ENCODE data around the gene PTPRH.
"Not testable (repeated sequence)": the region's sequence is repeated elsewhere in the genome, so short reads cannot be mapped to it uniquely, and the experiment has no call there.

Gene PTPRH

DNA sequence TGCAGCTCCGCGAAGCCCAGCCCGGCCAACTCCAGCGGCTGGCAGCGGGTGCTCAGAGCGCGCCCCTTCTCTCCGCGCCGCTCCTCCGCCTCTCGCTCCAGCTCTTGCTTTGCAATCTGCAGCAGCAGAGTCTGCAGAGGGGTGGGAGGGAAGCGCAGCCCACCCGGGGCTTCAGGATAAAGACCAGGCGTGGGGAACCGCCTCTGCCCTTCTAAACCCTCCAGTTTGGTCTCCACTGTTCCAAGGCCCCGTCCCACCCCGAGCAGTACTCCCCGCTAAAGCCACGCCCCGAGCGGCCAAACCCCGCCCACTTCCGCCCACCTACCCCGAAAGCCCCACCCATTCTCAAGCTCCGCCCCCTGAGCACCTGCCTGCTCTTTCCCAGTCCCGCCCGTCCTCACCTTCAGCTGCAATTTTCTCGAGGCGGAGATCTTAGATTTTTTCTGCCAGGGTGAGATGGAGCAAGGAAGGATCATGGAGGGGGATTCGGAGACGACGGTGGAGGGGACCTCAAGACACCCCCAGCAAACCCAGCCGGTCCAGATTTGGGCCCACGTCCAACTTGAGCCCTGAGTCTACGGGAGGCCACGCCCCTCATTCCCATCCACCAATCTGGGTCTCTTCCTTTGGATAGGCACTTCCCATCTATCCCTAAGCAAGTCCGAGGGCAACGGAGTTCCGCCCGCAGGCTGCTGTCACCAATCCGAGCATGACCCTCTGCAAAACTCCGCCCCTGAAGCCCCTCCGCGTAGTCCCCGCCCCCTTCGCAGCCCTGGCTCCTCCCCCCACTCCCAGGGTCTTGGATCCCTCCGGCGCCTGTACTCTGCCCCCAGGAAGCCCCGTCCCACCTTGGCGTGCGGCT, 52.9 kb downstream of the PTPRH start:
- H3K4me3 ChIP-seq (ENCODE audit: low read depth, low read length) = no peak overlapping the region; the same call in 1 of the 2 replicates
- no peak for TF ChIP-seq CTCF (IDR thresholded peaks at IDR 0.05; ENCODE audit: low read depth, low read length, missing control alignments)
- DNase-seq (ENCODE audit: low read depth) = no peak

DNA sequence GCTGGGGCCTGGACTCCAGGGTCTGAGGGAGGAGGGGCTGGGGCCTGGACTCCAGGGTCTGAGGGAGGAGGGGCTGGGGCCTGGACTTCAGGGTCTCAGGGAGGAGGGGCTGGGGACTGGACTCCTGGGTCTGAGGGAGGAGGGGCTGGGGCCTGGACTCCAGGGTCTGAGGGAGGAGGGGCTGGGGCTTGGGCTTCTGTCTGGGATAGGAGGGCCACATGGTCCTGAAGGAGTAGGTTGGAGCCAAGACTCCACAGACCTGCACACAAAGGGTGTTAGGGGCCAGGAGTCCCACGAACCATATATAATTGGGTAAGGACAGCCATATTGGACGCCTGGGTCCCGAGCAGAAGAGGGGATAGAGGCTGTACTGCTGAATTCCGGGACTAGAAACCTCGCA, 53.5 kb downstream of the PTPRH start:
- not testable (repeated sequence) for DNase-seq (ENCODE audit: low read depth); H3K4me3 ChIP-seq (ENCODE audit: low read depth, low read length)

GRCh38 chr19:55153652-55154264, 55.5 kb downstream of the PTPRH start:
- no peak for DNase-seq (ENCODE audit: low read depth)
- no peak overlapping the region for H3K4me3 ChIP-seq (ENCODE audit: low read depth, low read length)
- TF ChIP-seq CTCF (IDR thresholded peaks at IDR 0.05; ENCODE audit: low read depth, low read length, missing control alignments) = no peak

DNA sequence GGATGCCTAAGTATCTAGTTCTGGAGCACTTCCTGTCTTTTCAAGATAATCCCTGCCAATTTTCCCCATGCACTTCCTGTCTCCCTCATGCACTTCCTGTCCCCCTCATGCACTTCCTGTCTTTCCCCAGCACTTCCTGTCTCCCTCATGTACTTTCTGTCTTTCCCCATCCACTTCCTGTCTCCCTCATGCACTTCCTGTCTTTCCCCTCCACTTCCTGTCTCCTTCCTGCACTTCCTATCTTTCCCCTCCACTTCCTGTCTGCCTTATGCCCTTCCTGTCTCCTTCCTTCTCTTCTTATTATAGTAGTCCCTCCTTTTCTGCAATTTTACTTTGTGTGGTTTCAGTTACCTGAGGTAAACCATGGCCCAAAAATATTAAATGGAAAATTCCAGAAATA, 57.3 kb downstream of the PTPRH start:
- DNase-seq (ENCODE audit: low read depth) = no peak
- no peak overlapping the region for H3K4me3 ChIP-seq (ENCODE audit: low read depth, low read length)
- no peak for TF ChIP-seq CTCF (IDR thresholded peaks at IDR 0.05; ENCODE audit: low read depth, low read length, missing control alignments)

- DNase-seq (ENCODE audit: low read depth) = no peak
- H3K4me3 ChIP-seq (ENCODE audit: low read depth, low read length) = no peak within 1 kb of the TSS
- TF ChIP-seq CTCF (IDR thresholded peaks at IDR 0.05; ENCODE audit: low read depth, low read length, missing control alignments) = no peak
Measured at GRCh38 chr19:55149078-55150003, 60.0 kb downstream of the PTPRH start, which contains the start of gene TNNT1. Gene TNNT1 (minus strand): TSS chr19:55149206. CDS start chr19:55147157, 2,049 bp downstream.

GRCh38 chr19:55147545-55148251, 61.6 kb downstream of the PTPRH start:
- H3K4me3 ChIP-seq (ENCODE audit: low read depth, low read length) = no peak overlapping the region
- TF ChIP-seq CTCF (IDR thresholded peaks at IDR 0.05; ENCODE audit: low read depth, low read length, missing control alignments) = no peak
- DNase-seq (ENCODE audit: low read depth) = no peak
